H1 (cell line): ENCODE data around the gene ZNF200. TPM values are rescaled to one million over a fixed set of nuclear protein-coding genes. Genes with fewer than 3 reads are reported as not detected.

Experiments
- BACH1 ChIP-seq: IDR thresholded peaks from 2 replicates; pipeline ENCODE4 v1.6.1; 2012; ENCODE audit warnings: low read length, improper control_type of control experiment
- BCL11A ChIP-seq, 2 experiments: IDR thresholded peaks; one replicate each; pipeline ENCODE4 v1.6.1; 2011; ENCODE audit warnings: low read depth in 2 of 2, low read length in 2 of 2, mild to moderate bottlenecking in 2 of 2
- CEBPB ChIP-seq: IDR thresholded peaks from 2 replicates; pipeline ENCODE4 v1.6.1; 2012; ENCODE audit warnings: low read depth, low read length
- CHD2 ChIP-seq: IDR thresholded peaks from 2 replicates; pipeline ENCODE4 v1.6.1; 2012; ENCODE audit warnings: low read length, improper control_type of control experiment
- CREB1 ChIP-seq: IDR thresholded peaks from 2 replicates; pipeline ENCODE4 v1.6.1; 2012; ENCODE audit warnings: inconsistent platforms
- EZH2 ChIP-seq: fragments of 200-600 bp; sonication (generic); IDR thresholded peaks from 2 replicates; pipeline ENCODE4 v1.7.1; 2012; ENCODE audit warnings: low read depth, mild to moderate bottlenecking, moderate library complexity, low read length, inconsistent platforms; ENCODE audit not compliant: severe bottlenecking
- GTF2F1 ChIP-seq: IDR thresholded peaks from 2 replicates; pipeline ENCODE4 v1.6.1; 2012; ENCODE audit warnings: low read depth, low read length, improper control_type of control experiment, borderline replicate concordance
- HDAC6 ChIP-seq: IDR thresholded peaks from one replicate; pipeline ENCODE4 v1.7.1; 2012; ENCODE audit warnings: low read depth, mild to moderate bottlenecking, inconsistent platforms, low read length, moderate library complexity
- JUN ChIP-seq: IDR thresholded peaks from 2 replicates; pipeline ENCODE4 v1.6.1; 2011; ENCODE audit warnings: low read depth, mild to moderate bottlenecking, improper control_type of control experiment, low read length
- MAFK ChIP-seq: IDR thresholded peaks from 2 replicates; pipeline ENCODE4 v1.6.1; 2012; ENCODE audit warnings: low read depth, mild to moderate bottlenecking, improper control_type of control experiment, low read length
- NANOG ChIP-seq: IDR thresholded peaks from 2 replicates; pipeline ENCODE4 v1.6.1; 2011; ENCODE audit warnings: low read length, low read depth, mild to moderate bottlenecking, inconsistent platforms; ENCODE audit not compliant: insufficient read depth, poor library complexity, severe bottlenecking
- NRF1 ChIP-seq: IDR thresholded peaks from 2 replicates; pipeline ENCODE4 v1.6.1; 2011; ENCODE audit warnings: mild to moderate bottlenecking, low read depth, low read length, improper control_type of control experiment
- POLR2AphosphoS5 ChIP-seq: IDR thresholded peaks from 2 replicates; pipeline ENCODE4 v1.6.1; 2011; ENCODE audit warnings: low read depth, low read length
- RBBP5 ChIP-seq: IDR thresholded peaks from 2 replicates; pipeline ENCODE4 v1.7.1; 2012; ENCODE audit warnings: low read depth, mild to moderate bottlenecking, inconsistent platforms, low read length, moderate library complexity, borderline replicate concordance
- RXRA ChIP-seq: IDR thresholded peaks from 2 replicates; pipeline ENCODE4 v1.6.1; 2011; ENCODE audit warnings: low read depth, mild to moderate bottlenecking, low read length, moderate library complexity; ENCODE audit not compliant: insufficient read depth
- SIN3A ChIP-seq, 2 experiments: IDR thresholded peaks in 1 of 2; conservative IDR thresholded peaks in 1 of 2; 2 replicates each; pipeline ENCODE4 v1.6.1; 2011 to 2012; ENCODE audit warnings: low read length in 2 of 2, improper control_type of control experiment in 1 of 2, low read depth in 1 of 2, mild to moderate bottlenecking in 1 of 2
- SP1 ChIP-seq: IDR thresholded peaks from 2 replicates; pipeline ENCODE4 v1.6.1; 2011; ENCODE audit warnings: low read depth, low read length
- SRF ChIP-seq: IDR thresholded peaks from 2 replicates; pipeline ENCODE4 v1.6.1; 2011; ENCODE audit warnings: mild to moderate bottlenecking, low read depth, low read length, moderate library complexity
- TAF7 ChIP-seq: optimal IDR thresholded peaks from 2 replicates; pipeline ENCODE3; 2011; ENCODE audit warnings: low read depth, mild to moderate bottlenecking, inconsistent platforms, low read length, moderate library complexity, borderline replicate concordance
- TEAD4 ChIP-seq: IDR thresholded peaks from 2 replicates; pipeline ENCODE4 v1.6.1; 2012; ENCODE audit warnings: low read depth, low read length, inconsistent platforms, mixed read lengths
- YY1 ChIP-seq: IDR thresholded peaks from 2 replicates; pipeline ENCODE4 v1.6.1; 2011; ENCODE audit warnings: low read depth, mild to moderate bottlenecking, low read length
- ZNF274 ChIP-seq: IDR thresholded peaks from 2 replicates; pipeline ENCODE4 v1.7.0; 2012; ENCODE audit warnings: low read length, borderline replicate concordance; ENCODE audit errors: extremely low read depth
- polyA plus RNA-seq, 7 experiments: library from polyadenylated mRNA; depleted of rRNA in 3 of 7; stranded (reverse) in 5 of 7; unstranded in 2 of 7; fragments of >200 nt in 5 of 7; fragments of 200-250 nt in 2 of 7; gene quantifications; 1 replicate in 5 of 7; 2 replicates in 1 of 7; 4 replicates in 1 of 7; pipeline versions ENCODE4 v1.2.1 to v1.2.3, GENCODE V29; 2011 to 2013; ENCODE audit warnings: missing spikeins in 2 of 7, mixed read lengths in 2 of 7
- total RNA-seq: library from RNA; stranded (reverse); fragmentation: NEBNext Ultra II Directional; extraction: Animal tissue kit (Norgen Biotek cat#: 25700); gene quantifications from 2 replicates; pipeline ENCODE4 v1.2.1, GENCODE V29; 2021
- TF ChIP-seq, protein P1 (sequence below): IDR thresholded peaks from 2 replicates; pipeline ENCODE4 v1.6.1; 2012; ENCODE audit warnings: inconsistent platforms

The ZNF200 gene
- total and polyA plus RNA-seq, 2 of the 8 experiments (the other 6 are each of a cell fraction or from before 2014, with no cell fraction given), result 2.7 to 9.9 TPM

- TF ChIP-seq TAF7 (peak; percentile 17), NRF1 (peak; percentile 49; the same call in 1 of the 2 replicates), YY1 (peak; percentile 43), TEAD4 (no peak), SIN3A (conservative IDR thresholded peaks at IDR 0.05 in 1 of 2, IDR thresholded peaks at IDR 0.05 in 1 of 2; ENCODE audit: low read depth in 1 of 2, low read length in 2 of 2) (peak; percentile 24 to 57; a peak in 2 of 4 replicates), NANOG (no peak), BCL11A (IDR thresholded peaks at IDR 0.05; ENCODE audit: low read depth in 2 of 2, low read length in 2 of 2) (no peak), SP1 (peak; percentile 78), CHD2 (peak; percentile 69), ZNF274 (no peak), EZH2 (no peak), CREB1 (peak; percentile 97), POLR2AphosphoS5 (peak; percentile 81), RXRA (no peak), BACH1 (no peak; the same call in 1 of the 2 replicates), MAFK (no peak), CEBPB (no peak), HDAC6 (no peak), SRF (no peak), JUN (no peak), RBBP5 (peak; percentile 44; the same call in 1 of the 2 replicates), GTF2F1 (no peak)
- TF ChIP-seq, protein P1, sequence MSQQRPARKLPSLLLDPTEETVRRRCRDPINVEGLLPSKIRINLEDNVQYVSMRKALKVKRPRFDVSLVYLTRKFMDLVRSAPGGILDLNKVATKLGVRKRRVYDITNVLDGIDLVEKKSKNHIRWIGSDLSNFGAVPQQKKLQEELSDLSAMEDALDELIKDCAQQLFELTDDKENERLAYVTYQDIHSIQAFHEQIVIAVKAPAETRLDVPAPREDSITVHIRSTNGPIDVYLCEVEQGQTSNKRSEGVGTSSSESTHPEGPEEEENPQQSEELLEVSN, result peak; percentile 79
Measured at GRCh38 chr16:3282730-3283542, 48.0 kb upstream of the ZNF200 start, which contains the start of gene ZNF263 (continued).
